Measurements from ENCODE around the gene TRERF1.

The TRERF1 gene

GRCh38 chr6:42190554-42191183, 261.1 kb downstream of the TRERF1 start:
- Histone ChIP-seq H3K9me2 (replicated peaks; ENCODE audit: insufficient read depth, low read length) (no peaks in the 10 kb centered on the region), H3K4me2 (ENCODE audit: low read depth, low read length, poor library complexity, severe bottlenecking) (no peak overlapping the region), H3K36me3 (ENCODE audit: low read length) (no peaks in the 10 kb centered on the region), H3K9me3 (ENCODE audit: insufficient read depth, low read length) (no peaks in the 10 kb centered on the region), H3K27me3 (ENCODE audit: low read length) (no peaks in the 10 kb centered on the region), H3F3A (ENCODE audit: insufficient read depth) (0 out of 2 replicates have a peak, but pooled peaks cover 3% of the 10 kb centered on the region), H3K27ac (ENCODE audit: low read depth, low read length) (no peak overlapping the region), H3K79me2 (ENCODE audit: insufficient read depth, low read length) (no peaks in the 10 kb centered on the region), H4K20me1 (ENCODE audit: low read depth, low read length) (no peaks in the 10 kb centered on the region), H3K4me3 (ENCODE audit: insufficient read depth, low read length, poor library complexity, severe bottlenecking) (no peak overlapping the region), H3K9ac (ENCODE audit: low read length) (no peak overlapping the region), H2AFZ (ENCODE audit: low read depth, low read length, severe bottlenecking) (no peak overlapping the region)
- TF ChIP-seq EZH2phosphoT487 (conservative IDR thresholded peaks at IDR 0.05; ENCODE audit: low read length), result no peak
- TF ChIP-seq, protein P1, sequence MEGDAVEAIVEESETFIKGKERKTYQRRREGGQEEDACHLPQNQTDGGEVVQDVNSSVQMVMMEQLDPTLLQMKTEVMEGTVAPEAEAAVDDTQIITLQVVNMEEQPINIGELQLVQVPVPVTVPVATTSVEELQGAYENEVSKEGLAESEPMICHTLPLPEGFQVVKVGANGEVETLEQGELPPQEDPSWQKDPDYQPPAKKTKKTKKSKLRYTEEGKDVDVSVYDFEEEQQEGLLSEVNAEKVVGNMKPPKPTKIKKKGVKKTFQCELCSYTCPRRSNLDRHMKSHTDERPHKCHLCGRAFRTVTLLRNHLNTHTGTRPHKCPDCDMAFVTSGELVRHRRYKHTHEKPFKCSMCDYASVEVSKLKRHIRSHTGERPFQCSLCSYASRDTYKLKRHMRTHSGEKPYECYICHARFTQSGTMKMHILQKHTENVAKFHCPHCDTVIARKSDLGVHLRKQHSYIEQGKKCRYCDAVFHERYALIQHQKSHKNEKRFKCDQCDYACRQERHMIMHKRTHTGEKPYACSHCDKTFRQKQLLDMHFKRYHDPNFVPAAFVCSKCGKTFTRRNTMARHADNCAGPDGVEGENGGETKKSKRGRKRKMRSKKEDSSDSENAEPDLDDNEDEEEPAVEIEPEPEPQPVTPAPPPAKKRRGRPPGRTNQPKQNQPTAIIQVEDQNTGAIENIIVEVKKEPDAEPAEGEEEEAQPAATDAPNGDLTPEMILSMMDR (IDR thresholded peaks at IDR 0.05; ENCODE audit: insufficient read depth, low read length, poor library complexity, severe bottlenecking), result no peak

- Histone ChIP-seq H3K27ac (ENCODE audit: low read depth, low read length) (no peak overlapping the region), H3K27me3 (ENCODE audit: low read length) (no peaks in the 10 kb centered on the region), H3K9ac (ENCODE audit: low read length) (no peak overlapping the region), H3K4me2 (ENCODE audit: low read depth, low read length, poor library complexity, severe bottlenecking) (no peak overlapping the region), H3K79me2 (ENCODE audit: insufficient read depth, low read length) (no peaks in the 10 kb centered on the region), H4K20me1 (ENCODE audit: low read depth, low read length) (no peaks in the 10 kb centered on the region), H2AFZ (ENCODE audit: low read depth, low read length, severe bottlenecking) (no peak overlapping the region), H3K9me2 (replicated peaks; ENCODE audit: insufficient read depth, low read length) (no peaks in the 10 kb centered on the region), H3K36me3 (ENCODE audit: low read length) (no peaks in the 10 kb centered on the region), H3K4me3 (ENCODE audit: insufficient read depth, low read length, poor library complexity, severe bottlenecking) (no peak overlapping the region), H3K9me3 (ENCODE audit: insufficient read depth, low read length) (no peaks in the 10 kb centered on the region), H3F3A (ENCODE audit: insufficient read depth) (no peaks in the 10 kb centered on the region)
- no peak for TF ChIP-seq EZH2phosphoT487 (conservative IDR thresholded peaks at IDR 0.05; ENCODE audit: low read length)
- TF ChIP-seq, protein P1 (IDR thresholded peaks at IDR 0.05; ENCODE audit: insufficient read depth, low read length, poor library complexity, severe bottlenecking), result no peak
Observed at GRCh38 chr6:42188406-42188805, 263.3 kb downstream of the TRERF1 start.

DNA sequence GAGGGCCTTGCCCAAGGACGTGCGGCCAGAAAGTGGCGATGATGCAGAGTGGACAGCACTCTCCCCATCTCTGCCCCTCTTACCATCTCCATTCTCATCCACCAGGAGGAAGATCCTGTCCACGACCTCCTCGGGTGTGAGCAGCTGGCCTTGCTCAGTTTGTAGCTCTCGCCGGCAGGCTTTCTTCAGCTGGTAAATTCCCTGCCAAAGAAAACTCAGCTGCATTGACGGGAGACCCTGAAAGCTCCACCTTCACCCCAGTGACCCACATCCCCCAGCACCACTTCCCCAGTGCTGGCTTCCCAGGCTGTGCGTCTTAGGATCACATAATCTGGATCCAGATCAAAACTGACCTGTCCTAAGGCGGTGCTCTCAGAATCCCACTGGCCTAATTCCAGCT, 266.1 kb downstream of the TRERF1 start:
- Histone ChIP-seq H3K79me2 (ENCODE audit: insufficient read depth, low read length) (no peaks in the 10 kb centered on the region), H3K9me2 (replicated peaks; ENCODE audit: insufficient read depth, low read length) (no peaks in the 10 kb centered on the region), H3K9me3 (ENCODE audit: insufficient read depth, low read length) (no peaks in the 10 kb centered on the region), H3K4me2 (ENCODE audit: low read depth, low read length, poor library complexity, severe bottlenecking) (no peak overlapping the region), H2AFZ (ENCODE audit: low read depth, low read length, severe bottlenecking) (no peak overlapping the region), H3K4me3 (ENCODE audit: insufficient read depth, low read length, poor library complexity, severe bottlenecking) (no peak overlapping the region), H3K27me3 (ENCODE audit: low read length) (no peaks in the 10 kb centered on the region), H4K20me1 (ENCODE audit: low read depth, low read length) (no peaks in the 10 kb centered on the region), H3F3A (ENCODE audit: insufficient read depth) (no peaks in the 10 kb centered on the region), H3K36me3 (ENCODE audit: low read length) (no peaks in the 10 kb centered on the region), H3K9ac (ENCODE audit: low read length) (no peak overlapping the region), H3K27ac (ENCODE audit: low read depth, low read length) (no peak overlapping the region)
- no peak for TF ChIP-seq EZH2phosphoT487 (conservative IDR thresholded peaks at IDR 0.05; ENCODE audit: low read length)
- TF ChIP-seq, protein P1 (IDR thresholded peaks at IDR 0.05; ENCODE audit: insufficient read depth, low read length, poor library complexity, severe bottlenecking), result no peak
